NCI-H187 treated with DMSO at 0.1 percent for 48 hours (cell line): ENCODE measurements around the gene CAMKV.

Experiments used
- DNase-seq: peaks from one replicate; lab custom pipeline; 2025; lab: John Stamatoyannopoulos, UW

Gene CAMKV

DNA sequence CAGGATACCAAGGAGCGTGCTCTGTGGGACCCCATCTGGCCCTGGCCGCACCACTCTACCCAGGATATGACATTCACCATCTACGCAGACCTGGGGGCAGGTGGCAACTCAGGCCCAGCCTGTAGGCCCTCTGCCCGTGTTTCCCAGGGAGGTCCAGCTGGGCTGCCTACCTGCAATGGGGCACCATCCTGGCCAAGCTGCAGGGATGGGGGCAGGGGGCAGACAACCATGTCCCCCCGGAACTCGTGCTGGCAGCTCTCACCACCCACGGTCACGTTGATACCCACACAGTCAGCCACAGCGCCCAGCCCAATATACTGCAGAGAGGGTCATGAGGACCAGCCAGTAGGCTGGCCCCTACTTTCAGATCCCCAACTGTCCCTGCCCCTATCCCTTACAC, 26.1 kb upstream of the CAMKV start:
- no peak for DNase-seq

DNA sequence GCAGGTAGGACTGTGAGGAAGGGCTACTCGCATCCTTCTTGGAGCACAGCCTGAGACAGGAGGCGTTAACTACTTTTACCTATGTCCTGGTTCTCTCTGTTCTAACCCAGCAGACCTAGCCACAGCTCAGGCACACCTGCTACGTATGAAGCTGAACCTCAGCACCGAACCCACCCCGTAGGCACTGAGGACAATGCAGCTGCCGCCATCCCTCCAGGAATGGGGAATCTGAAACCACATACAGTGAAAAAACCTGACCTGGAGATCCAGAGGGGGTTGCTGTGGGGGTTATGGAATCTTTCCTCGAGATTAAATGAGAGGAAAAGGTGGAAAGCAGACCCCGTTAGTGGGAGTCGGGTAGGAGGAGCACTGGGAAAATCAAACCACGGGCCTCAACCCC, 19.6 kb upstream of the CAMKV start:
- no peak for DNase-seq

DNA sequence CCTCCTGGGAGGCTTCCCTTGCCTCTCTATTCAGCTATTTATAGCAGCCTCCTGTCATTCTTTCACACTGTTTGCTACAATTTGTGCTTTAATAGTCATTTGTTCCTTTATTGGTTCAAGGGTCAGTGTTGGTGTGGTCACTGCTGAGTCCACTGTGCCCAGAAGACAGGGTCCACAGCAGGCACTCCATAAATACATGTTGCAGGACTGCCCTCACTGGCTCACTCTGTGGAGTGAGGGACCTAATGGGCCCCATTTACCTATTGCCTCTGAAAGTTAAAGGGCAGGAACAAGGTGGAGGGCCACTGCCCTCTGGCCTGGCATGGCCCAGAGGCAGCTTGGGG, 17.2 kb upstream of the CAMKV start:
- no peak for DNase-seq

DNA sequence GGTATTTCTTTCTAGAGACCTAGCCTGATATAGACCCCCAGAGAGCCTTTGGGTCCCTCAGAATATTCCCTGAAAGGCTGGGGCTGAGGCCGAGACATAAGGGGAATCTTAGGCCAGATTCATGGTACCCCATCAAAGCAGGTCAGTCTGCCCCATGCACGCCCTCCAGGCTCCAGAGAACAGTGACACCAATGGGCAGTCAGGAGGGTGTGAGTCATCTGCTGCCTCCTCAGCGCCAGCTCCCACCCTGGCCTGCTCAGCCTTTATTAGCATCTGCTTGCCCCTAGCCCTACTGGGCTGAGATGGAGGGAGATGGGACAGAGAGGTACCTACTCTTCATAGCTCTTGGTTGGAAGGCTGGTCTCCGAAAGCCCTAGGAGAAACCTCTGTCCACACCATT, 14.3 kb upstream of the CAMKV start:
- DNase-seq, result no peak

DNA sequence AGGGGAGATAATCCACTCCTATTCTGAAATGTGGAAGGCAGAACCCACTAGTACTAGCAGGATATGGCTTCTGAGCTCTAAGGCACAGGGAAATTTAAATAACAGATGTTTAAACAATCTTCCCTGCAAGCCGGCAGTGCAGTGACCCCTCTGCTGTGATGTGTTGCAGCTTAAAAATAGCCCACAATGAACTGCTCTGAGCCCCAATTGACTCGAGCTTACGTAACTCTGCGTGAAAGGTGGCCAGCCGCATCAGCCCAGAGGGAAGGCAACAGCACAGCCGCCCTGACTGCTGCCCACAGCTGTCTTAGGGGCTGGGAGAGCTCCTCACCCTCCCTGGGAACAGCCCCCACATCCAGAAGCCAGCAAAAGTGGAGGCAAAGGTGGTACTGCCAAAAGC, 12.5 kb upstream of the CAMKV start:
- no peak for DNase-seq

DNA sequence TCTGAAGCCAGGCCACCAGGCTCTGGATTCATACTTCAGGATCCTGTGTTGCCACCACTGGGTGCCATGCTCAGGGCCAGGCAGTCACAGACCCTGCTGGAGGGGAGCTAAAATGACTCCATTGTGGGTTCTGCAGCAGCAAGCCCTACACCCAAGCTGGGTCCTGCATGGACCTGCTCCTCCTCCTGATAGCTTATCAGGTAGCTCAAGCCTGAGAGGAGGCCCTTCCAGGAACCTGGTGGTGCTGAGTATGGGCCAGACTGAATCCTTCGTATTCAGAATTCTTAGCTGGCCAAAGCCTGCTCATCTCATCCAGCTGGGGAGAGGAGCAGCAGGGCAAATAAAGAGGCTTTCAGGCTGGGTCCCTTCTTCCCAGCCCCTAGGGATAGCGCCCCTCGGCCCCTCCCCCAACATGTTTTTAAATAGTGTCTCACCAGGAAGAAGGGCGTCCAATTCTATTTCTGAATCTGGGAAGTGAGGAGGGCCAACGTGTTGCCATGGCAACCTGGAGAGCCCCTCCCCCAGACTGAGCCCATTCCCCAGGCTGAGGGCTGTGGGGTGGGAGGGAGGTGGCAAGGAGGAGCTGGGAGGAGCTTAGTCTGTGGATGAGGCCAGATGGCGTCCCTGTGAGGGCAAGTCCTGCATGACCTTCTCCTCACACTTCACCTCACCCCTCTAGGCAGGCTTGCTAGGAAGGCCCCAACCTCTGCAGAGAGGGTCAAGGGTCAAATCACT, 11.0 kb upstream of the CAMKV start:
- DNase-seq, result no peak

DNA sequence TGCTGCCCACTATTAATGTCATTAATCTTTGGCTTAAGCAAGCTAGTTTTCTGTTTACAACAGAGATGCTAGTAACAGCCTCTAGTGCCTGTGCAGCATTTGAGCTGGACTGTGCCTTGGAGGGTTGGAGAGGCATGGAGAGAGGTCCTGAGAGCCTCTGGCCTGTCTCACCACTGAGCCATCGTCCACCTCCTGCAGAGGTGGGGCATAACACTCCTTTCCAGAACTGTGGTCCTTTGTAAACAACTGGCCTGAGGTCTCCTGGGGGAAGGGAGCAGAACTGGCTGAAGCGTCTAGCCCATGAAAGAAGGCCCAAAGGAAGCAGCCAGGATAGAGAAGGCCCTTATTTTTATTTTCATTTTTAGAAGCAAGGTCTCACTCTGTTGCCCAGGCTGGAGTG, 10.0 kb upstream of the CAMKV start:
- DNase-seq, result no peak

DNA sequence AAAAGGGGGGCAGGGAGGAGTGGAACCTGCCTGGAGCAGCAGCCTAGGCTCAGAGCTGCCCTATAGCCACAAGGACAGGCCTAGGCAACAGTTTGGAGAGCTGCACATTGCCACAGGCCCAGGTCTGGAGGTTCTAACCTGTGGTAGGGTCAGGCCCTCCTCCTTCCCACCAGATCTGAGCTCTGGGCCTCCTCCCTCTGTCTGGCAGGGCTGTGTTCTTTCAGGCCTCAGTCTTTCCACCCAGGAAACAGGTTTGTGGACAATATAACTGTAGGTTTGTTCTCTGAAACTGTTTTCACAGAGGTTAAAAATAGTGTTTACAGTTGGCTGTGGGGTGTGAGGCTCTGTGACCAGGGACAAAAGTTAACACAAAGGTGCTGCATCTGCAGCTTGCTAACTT, 9.0 kb upstream of the CAMKV start:
- no peak for DNase-seq

DNA sequence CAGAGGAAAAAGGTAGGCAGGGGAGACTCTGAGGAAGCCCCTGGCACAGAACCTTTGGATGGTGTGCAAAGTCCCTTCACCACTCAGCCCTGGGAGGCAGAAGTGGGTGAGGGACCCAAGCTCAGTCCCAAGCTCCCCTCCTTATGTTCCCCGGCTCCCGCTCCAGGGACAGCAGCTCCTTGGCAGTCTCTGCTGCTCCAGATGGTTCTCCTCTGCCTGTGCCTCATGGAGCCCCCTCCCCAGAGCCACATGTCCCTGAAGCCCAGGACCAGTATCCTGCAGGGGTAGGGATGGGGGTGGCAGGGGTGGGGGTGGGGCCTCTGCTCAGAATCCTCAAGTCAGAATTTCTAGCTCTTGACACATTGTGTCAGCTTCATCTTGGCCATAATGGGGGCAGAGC, 8.0 kb upstream of the CAMKV start:
- no peak for DNase-seq

DNA sequence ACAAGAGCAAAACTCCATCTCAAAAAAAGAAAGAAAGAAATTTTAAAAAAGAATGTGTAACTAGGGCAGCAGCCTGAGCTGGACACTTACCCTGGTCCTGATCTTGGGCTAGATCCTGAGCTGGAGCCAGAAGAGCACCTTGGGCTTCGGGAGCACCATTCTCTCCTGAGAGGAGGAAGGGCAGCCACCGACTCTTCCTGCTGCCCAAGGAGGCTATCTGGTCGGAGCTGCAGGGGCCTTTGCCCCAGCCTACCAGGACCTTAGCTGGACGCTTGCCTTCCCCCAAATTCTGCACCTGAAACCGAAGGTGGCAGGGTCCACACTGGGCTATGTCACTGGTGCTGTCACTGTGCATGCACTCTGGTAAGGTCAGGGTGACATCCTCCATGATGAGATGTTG, 6.9 kb upstream of the CAMKV start:
- no peak for DNase-seq

DNA sequence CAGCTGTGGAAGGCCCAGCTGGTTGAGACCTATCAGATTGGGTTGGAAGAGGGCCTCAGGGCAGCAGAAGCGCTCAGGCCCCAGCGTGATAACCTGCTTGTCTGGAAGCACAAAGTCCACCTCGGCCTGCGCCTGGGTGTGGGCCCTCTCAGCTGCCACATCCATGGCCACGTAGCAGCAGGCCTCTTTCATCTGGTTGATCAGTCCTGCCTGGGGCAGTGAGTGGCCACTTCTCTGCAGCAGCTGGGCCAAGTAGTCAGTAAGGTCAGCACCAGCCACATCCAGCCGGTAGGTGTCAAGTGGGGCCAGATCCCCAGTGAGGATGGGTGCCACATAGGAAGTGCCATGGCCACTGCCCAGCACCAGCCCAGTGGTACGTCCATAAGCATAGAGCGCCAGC, 3.9 kb upstream of the CAMKV start:
- DNase-seq, result no peak

DNA sequence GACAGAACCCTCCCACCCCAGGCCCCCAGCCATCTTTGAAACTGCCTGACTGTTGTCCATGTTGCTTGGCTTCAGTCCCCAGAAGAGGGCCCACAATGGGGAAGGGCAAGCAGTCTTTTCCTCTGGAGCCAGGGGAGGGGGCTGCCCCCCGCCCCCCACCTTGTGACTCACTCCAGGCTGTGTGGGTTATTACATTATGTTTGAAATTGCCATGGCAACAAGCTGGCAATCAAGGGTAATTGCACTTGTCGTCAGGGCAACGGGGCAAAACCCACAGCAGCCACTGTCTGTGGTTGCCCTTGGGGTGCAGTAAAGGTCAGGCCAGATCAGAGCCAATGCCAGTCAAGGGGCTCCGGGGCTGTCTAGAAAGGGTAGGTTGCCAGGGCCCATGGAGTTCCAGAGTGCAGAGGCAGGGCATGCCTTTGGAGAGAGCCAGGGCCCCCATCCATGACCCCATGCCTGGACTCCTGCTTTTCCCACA, 3.1 kb upstream of the CAMKV start:
- DNase-seq, result no peak

DNA sequence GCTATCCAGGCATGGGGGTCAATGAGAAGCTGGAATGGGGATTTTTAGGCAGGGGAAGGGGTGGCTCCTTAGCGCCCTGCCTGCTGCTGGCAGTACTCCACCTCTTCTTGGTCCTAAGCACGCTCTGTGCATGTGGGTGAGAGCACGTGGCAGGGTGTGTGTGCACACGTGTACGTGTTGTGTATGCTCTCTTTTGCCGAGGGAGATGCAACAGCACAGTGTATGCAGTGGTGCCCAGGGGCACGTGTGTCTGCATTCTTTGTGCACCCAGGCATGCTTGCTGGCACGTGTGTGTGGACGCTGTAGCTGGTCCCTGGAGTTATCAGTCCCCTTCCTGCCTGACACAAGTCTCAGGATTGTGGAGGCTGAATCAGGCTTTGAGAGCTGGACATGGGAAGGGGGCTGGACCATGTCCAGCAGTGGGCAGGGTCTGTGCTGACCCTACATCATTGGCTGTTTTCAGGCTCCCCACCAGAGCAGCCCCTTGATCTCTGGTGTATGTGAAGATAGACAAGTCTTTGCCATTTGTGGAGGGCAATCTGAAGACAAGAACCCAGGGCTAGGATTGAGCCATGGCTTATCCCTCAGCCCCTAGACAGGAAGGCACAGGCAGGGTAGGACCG, 1.9 kb upstream of the CAMKV start:
- DNase-seq, result no peak

DNA sequence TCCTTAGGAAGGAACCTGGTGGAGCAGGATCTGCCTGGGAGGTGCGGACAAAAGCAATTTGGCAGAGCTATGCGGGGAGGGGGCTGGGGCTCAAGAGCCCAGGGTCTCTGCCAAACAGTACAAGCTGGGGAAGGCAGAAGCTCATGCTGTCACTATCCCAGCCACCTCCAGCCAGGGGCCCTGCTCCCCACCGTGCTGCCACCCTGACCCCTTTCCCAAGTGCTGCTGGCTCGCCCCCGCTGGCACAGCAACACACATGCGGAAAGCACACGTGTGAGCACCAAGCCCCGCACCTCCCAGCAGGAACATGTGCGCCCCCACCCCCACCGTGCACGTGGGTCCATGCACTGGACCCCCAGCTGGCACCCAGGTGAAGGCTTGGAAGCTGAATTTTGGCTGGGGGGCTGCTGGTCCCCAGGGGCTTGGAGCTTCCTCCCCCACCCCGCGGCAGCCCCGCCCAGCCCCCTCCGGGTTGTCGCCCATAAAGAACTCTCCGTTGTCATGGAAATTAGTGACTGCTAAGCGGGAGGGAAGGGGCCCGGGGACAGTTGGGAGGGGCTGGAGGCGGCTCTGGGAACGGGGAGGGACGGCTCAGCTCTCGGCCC, 742 bp downstream of the CAMKV start:
- DNase-seq, result no peak

DNA sequence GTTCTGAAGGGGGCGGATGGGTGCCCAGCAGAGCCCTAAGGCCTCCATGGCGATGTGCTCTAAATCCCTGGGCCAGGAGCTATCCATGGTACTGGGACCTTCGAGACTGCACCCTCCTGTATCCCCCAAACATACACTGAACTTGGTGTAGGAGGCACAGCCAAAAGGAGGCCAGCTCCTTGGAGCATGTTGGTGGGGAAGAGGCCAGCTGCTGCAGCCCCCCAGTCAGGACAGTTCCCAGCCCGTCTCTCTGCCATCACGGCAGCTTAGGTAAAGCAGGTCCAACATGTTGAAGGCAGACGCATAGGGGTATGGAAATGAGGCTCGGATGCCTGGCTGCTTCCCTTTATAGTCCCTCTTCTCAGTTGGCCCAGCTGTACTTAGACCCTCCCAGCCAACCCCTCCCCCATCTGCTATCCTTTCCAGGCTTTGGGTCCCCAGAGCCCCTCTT, 1.8 kb downstream of the CAMKV start:
- DNase-seq, result no peak

DNA sequence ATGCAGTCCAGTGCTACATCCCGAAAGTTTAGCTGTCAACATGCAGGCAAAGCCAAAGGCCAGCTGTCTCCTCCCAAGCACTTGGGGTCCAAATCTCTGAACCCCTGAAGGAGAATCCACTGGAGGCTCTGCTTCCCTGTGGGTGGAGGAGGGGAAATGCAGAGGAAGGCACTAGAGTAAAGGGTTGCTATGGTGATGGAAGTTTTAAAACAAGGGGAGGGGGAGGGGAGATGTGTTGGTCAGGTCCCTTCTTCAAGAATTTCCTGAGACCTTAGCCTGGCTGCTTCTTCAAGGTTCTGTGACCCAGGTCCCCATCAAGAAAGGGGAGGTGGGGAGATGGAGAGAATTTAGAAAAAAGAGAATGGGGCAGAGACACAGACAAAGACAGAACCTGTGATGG, 2.3 kb downstream of the CAMKV start:
- DNase-seq, result no peak

DNA sequence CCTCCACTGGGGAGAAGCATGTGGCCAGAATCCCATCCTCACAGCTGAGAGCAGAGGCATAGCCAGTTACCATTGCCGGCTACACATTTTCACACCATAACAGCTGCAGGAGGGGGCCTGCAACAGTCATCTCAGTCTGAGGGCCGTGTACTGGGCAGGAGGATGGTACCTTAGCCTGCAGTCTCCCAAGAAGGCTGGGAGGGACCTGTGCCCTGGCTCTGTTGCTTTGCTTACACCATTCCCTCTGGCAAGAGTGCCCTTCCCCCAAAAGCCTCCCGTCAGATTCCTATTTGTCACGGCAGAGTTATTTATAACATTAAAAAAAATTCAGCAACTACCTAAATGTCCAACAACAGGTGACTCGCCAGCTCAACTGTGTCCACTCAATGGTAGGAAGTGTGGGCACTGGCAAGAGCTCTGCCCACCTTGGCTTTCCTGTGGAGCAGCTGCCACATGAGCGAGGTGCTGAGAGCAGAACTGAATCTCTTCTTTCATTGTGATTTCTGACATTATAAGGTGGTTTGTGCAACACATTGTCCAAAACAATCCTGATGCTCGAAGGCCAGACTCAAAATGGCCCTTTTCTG, 4.4 kb downstream of the CAMKV start:
- DNase-seq, result no peak

DNA sequence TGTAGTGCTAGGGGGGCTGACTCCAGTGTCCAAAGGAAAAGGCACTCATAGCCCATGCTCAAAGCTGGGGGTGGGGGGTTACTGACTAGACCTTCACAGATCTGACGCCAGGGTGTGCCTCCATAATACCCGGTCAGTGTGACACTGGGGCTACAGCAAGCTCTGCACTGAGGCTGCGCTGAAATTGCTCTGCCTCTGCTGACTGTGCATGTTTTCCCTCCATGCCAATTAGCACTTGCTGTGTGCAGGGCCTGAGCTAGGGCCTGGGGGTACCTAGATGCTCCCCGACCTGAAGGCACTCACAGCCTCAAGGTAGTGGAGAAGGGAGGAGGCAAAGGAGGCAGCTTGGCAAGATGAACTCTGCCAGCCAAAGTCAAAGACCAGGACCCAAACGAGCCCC, 5.2 kb downstream of the CAMKV start:
- no peak for DNase-seq

DNA sequence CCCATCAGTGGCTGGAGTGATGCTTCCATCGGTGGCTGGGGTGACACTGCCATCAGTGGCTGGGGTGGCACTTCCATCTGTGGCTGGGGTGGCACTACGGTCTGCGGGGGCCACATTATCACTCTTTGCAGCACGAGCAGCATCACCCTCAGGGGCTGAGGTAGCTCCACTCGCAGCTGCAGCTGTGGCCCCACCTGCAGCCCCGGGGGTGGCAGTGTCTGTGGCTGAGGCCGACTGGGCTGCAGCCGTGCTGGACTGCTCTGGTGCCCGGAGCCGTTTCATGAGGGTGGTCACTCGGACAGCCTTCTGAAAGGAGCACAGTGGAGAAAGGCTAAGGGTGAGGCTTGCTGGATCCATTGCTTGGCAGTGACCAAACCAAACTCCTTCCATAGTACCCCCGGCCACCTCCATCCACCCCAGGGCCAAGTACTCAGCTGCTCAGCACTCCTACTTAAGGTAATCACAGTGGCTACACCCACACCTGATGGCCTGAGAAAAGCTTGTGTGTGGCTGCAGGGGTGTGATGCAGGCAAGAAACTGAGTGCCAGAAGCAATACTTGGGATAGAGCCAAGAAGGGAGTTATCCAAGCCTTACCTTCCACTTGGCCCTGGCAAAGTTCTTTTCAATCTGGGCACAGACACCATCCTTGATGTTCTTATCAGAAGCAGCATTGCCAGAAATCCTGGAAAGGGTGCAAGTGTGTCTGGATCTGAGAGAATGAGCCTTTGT, 10.0 kb downstream of the CAMKV start:
- DNase-seq, result no peak

DNA sequence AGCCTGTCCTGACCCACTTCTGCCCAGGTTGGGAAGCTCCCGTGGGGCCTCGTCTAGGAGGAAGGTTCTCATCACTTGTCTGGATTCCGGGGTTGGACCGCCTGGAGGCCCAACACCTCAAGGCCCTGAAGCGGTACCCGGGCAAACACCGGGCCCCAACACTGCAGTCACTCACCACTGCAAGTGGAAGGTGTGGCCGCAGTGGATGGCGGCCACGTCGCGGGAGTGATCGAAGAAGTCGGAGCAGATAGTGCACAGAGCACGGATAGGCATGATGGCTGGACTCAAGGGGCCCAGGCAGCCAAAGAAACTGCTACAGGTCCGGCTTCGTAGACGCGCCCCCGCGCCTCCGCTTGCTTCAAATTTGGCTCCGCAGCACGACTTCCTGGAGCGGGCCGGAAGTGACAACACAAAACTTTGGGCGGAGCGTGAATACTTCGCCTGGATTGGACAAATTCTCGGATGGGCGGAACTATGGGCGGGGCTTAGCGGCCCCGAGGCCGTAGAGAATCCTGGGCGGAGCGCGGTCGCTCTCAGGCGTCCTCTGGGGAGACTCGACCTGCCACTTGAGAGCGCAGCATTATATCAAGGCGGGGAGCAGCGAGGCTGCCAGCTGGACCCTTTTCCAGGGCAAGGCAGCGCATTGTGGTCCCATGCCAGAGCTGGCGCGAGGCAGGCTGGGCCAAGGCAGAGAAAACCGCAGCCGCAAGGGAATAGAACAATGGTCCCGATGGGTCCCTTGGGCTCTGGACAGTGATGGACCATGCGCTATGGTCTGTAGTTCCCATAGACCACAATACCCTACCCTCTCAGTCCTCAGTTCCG, 13.3 kb downstream of the CAMKV start, which contains the start of gene TRAIP:
Gene TRAIP (minus strand): TSS at position 384 of the 825 bp plus-strand sequence. CDS start 111 bp downstream, at position 273.
- no peak for DNase-seq

DNA sequence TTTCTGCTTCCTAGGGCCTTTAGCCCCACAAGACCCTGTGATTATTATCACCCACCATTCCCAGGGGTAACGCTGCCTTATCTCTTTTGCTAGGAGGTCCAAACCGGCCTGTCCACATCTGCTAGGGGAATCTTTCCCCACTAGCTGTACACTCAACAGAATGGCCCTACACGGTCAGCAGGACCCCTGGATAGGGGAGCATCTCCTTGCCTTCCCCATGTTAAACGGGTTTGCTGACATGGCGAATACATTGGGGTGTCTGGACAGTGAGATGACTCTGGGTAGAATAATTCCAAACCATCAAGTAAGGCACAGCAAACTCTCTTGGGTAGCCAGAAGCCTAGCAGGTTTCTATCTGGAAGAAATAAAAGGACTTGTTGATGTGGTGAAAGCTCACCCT, 14.0 kb downstream of the CAMKV start:
- no peak for DNase-seq

DNA sequence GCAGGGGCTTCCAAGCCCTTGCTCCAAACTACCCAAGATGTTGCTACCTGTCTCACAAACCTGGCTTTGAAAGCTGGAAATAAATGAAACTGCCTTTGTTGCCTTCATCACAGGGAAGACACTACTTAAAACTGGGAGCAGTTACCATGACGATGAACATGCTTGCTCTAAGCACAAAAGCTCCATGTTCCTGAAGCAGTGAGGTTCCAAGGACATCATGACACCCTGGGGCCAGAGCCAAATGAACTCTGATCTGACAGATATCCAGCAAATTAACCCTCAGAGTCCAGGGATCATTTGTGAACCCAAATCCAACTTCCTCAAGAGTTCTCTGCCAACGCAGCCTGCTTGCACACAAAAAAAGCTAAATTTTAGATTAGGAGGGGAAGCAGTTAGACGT, 24.0 kb downstream of the CAMKV start:
- DNase-seq, result no peak
